HT1080 (cell line): ENCODE measurements around the gene MAPK8IP3. TPM values are rescaled to one million over a fixed set of nuclear protein-coding genes. Genes with fewer than 3 reads are reported as not detected.
"Not testable (repeated sequence)": the region's sequence is repeated elsewhere in the genome, so short reads cannot be mapped to it uniquely, and the experiment has no call there.

ENCODE experiments used
- DNase-seq: peaks from one replicate; pipeline ENCODE4 v3.0.0-alpha.2; 2015; ENCODE audit warnings: low read depth
- total RNA-seq: library from RNA; depleted of rRNA; stranded (reverse); fragments of >200 nt; shearing (Covaris generic); gene quantifications from 2 replicates; pipeline ENCODE4 v1.2.3, GENCODE V29; 2014

MAPK8IP3 gene
- total RNA-seq, 1 experiment from 2014 or later = 27.4 TPM

DNA sequence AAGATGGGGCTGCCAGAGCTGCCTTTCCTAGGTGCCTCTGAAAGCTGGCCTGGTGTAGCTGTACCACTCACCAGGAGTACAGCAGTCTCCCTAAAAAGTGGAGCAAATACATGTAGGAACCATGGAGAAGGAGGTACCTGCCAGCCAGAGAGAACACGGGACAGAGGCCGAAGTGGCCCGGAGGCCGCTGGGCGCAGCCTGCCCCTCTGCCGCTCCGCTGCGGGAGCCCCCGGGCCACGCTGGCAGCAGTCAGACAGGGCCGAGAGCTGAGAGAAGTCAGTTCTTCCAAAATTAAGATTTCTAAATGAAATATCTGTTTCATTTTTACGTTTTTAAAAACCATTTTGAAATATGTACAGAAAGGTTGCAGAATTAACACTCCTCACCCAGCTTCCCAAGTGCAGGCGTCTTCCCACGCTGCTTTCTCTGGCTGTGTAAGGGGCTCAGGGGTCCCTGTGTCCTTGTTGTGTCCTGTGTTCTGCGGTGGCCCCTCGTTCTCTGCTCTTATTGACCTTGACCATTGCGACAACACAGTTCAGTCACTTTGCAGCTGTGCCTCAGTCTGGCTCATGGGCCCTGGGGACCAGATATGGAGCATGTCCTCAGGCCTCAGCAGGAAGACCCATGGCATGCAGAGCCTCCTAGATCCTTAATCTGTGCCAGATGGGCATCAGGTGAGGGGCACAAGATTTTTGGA is 5.0 kb downstream of the MAPK8IP3 start:
- DNase-seq = no peak

GRCh38 chr16:1712791-1713261 is 6.8 kb downstream of the MAPK8IP3 start:
- DNase-seq = no peak

- no peak for DNase-seq
Measured at GRCh38 chr16:1713331-1713730, 7.3 kb downstream of the MAPK8IP3 start.

GRCh38 chr16:1713933-1714332 is 7.9 kb downstream of the MAPK8IP3 start:
- DNase-seq = no peak

- DNase-seq = no peak
Measured at GRCh38 chr16:1715220-1715619, 9.2 kb downstream of the MAPK8IP3 start.

DNA sequence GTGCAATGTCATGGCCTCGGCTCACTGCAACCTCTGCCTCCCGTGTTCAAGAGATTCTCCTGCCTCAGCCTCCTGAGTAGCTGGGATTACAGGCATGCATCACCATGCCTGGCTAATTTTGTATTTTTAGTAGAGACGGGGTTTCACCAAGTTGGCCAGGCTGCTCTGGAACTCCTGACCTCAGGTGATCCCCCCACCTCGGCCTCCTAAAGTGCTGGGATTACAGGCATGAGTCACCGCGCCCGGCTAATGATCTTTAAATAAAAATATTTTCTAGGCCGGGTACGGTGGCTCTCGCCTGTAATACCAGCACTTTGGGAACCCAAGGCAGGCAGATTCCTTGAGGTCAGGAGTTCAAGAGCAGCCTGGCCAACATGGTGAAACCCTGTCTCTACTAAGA is 12.2 kb downstream of the MAPK8IP3 start:
- DNase-seq = not testable (repeated sequence)

DNA sequence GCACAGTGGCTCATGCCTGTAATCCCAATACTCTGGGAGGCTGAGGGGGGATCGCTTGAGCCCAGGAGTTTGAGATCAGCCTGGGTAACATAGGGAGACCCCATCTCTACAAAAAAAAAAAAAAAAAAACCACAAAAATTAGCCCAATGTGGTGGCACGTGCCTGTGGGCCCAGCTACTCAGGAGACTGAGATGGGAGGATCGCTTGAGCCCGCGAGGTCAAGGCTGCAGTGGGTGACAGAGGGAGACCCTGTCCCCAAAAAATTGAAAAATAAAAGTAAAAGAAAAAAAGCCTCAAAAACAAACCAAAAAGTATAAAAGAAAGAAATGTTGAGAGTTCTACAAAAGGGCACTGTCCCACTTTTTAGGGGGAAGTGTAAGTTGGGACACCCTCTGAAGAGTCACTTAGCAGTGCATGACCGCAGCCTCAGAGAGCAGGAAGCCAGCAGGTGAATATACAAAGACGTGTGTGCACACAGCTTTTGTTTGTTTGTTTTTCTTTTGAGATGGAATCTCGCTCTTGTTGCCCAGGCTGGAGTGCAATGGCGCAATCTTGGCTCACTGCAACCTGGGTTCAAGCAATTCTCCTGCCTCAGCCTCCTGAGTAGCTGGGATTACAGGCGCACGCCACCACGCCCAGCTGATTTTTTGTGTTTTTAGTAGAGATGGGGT is 13.7 kb downstream of the MAPK8IP3 start:
- DNase-seq = not testable (repeated sequence)

DNA sequence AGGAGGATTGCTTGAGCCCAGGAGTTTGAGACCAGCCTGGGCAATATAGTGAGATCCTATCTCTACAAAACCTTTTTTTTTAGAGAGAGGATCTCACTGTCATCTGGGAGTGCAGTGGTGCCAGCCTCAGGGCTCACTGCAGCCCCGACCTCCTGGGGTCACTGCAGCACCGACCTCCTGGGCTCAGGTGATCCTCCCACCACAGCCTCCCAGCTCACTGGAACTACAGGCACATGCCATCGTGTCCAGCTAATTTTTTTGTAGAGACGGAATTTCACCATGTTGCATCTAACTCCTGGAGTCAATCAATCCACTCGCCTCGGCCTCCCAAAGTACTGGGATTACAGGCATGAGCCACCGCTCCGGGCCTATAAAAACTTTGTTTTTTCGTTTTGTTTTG is 15.4 kb downstream of the MAPK8IP3 start:
- peak; percentile 17 for DNase-seq

DNA sequence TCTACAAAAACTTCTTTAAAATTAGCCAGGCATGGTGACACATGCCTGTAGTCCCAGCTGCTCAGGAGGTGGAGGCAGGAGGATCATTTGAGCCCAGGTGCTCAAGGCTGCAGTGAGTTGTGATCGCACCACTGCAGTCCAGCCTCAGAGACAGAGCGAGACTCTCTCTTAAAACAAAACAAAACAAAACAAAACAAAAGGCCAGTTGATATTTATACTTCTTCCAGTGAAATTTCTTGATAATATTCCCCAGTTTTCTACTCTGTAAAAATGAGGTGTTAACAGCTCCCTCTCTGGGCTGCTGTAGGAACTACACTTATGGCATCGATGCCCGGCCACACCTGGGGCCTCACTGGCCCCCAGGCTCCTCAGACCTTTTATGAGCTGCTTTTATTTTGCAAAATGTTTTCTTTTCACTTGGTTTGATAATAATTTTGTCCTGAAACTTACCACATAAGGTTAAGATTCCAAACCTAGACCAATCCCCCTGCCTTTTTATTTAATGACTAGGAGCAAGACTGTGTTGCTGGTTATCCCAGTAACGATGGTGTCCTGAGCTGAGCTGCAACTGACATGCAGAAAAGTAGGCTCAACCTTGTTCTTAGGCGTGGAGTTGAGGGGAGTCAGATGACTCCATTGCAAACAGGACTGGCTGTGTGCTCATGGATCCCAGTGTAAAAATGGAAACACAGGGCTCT is 17.6 kb downstream of the MAPK8IP3 start:
- peak; percentile 41 for DNase-seq

DNA sequence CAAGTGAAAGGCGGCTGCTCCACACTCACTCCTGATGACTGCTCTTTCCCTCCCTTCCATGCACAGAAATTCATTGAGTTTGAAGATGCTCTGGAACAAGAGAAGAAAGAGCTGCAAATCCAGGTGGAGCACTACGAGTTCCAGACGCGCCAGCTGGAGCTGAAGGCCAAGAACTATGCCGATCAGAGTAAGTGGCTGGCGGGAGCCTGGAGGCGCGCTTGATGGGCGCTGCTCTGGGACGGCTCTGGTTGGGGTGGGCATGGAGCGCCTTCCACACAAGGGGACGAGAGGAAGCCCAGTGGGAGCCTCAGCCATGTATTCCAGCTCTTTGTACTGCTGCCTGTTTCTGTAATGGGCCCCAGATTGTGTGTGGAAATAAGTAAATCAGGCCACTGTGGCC is 18.5 kb downstream of the MAPK8IP3 start:
- no peak for DNase-seq

DNA sequence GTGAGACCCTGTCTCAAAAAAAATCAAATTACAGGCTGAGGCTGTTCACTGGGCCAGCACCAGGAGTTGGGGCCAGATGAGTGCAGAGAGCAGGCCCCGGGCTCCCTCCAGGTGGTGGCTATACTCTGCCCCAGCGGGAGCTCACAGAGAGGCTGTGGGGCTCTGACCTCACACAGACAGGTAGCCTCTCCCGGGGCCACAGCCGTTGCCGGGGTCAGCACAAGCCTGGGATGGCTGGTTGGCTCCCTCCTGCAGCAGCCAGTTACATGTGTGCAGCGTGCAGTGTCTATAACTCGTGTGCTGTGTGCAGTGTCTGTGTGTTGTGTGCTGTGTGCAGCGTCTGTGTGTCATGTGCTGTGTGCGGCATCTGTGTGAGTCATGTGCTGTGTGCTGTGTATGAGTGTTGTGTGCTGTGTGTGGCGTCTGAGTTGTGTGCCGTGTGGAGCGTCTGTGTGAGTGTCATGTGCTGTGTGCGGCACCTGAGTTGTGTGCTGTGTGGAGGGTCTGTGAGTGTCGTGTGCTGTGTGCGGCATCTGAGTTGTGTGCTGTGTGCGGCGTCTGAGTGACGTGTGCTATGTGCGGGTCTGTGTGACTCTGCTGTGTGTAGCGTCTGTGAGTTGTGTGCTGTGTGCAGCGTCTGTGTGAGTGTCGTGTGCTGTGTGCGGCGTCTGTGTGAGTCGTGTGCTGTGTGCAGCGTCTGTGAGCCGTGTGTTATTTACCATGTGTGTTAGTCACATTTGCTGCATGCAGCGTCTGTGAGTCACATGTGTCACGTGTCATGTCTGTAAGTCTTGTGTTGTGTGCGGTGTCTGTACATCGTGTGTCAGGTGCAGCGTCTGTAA is 20.9 kb downstream of the MAPK8IP3 start:
- DNase-seq = no peak

- no peak for DNase-seq
Measured at GRCh38 chr16:1727651-1728624, 21.9 kb downstream of the MAPK8IP3 start.

- no peak for DNase-seq
Measured at GRCh38 chr16:1729026-1729425, 23.0 kb downstream of the MAPK8IP3 start.

- no peak for DNase-seq
Measured at GRCh38 chr16:1729445-1729844, 23.4 kb downstream of the MAPK8IP3 start.

GRCh38 chr16:1731073-1731472 is 25.1 kb downstream of the MAPK8IP3 start:
- no peak for DNase-seq

- no peak for DNase-seq
Measured at GRCh38 chr16:1731603-1732002, 25.6 kb downstream of the MAPK8IP3 start.

DNA sequence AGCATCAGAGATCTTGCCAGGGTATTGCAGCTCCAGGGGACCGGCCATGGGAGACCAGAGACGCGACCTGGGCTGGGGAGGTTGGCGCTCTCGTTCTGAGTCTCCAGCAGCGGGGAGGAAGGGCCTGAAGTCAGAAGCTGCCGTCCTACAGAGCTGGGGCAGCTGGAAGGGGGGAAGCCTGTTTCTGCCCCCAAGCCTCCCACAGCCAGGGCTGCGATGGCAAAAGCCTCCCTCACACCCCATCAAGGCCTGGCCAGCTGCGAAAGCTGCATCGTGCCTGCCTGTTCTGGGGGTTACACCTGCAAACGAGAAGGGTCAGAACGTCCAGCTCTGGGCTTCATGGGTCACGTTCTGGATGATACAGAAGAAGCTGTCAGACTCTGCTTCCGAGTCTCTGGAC is 26.1 kb downstream of the MAPK8IP3 start:
- no peak for DNase-seq

DNA sequence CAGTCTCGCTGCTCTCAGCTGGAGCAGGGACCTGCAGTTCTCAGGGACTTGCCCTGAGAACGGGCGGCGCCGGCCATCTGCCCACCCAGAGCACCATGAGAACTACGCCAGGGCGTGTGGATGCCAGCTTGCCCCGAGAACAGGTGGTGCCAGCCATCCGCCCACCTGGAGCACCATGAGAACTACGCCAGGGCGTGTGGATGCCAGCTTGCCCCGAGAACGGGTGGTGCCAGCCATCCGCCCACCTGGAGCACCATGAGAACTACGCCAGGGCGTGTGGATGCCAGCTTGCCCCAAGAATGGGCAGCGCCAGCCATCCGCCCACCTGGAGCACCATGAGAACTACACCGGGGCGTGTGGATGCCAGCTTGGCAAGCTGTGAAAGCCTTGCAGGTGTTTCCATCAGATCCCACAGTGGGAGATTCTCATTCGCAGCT is 26.6 kb downstream of the MAPK8IP3 start:
- not testable (repeated sequence) for DNase-seq

DNA sequence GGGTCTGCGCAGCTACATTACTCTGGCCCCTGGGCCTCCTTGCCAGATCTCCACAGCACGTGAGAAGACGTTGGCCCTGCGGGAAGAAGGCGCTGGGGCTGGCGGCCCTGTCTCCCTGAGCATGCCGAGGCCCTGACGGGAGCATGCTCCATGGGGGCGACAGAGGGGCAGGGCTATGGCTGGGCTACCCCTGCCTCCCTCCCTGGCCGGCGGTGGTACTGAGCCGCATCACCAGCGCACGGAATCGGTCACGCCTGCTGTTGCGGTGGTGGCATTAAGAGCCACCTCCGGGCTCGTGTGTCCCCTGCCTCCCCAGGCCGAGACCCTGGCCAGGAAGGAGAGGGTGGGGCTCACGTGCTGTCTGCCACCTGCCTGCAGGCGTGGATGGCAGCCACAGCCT is 28.1 kb downstream of the MAPK8IP3 start:
- DNase-seq = no peak

DNA sequence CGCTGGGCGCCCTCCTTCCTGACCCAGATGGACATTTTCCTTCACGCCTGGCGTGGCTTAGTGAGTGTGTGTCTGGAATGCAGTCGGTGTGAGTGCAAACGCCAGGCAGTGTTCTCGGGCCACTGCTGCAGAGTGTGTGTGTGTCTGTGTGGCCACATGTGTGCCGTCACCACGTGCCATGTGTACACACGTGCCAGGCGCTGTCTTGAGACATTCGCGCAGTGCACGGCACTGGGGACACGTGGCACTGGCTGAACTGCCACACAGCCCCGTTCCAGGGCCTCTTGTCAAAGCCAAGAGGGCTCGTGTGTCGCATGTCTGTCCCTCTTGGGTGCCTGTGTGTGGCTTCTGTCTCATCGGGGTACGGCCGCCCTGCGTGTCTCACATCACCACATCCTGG is 28.8 kb downstream of the MAPK8IP3 start:
- DNase-seq = no peak
